ENCODE measurements around the gene TMC1.
"Not testable (repeated sequence)": the region's sequence is repeated elsewhere in the genome, so short reads cannot be mapped to it uniquely, and the experiment has no call there.

TMC1 gene

DNA sequence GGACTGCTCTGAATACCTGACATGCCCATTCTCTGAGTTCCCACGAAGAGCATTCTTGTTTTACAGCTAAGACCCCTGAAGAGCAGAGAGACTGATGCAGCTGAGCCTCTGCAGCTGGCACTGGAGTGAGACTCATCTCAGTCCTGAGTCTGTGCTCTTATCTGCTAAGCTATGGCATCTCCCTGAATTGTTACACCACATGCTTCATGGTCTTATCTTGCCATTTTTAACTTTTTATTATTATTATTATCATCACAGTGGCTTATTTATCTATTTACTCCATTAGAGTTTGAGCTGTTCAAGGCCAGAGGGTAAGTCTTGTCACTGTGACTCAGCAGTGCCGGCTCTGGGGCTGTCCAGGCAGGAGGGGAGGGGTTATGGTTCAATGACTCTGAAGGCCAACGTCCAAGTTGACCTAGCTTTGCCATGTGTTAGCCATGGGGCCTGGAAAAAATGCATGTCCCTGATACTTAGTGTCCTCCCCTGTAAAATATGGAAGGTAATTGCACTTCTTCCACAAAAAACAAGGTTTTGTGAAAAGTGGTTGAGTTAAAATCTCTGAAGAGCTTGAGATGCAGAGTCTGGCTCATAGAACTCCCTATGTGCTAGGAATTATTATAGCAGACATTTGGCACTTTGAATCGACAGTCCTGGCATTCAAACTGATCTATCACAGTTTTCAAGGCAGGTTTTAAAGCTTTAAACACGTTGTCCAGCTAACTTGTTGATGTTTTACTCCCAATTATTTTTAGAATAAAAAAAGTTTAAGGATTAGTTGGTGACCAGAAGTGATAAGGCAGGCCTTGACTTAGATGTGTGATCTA lies 336.9 kb downstream of the TMC1 start:
- DNase-seq (ENCODE audit: low read depth in 1 of 2, low spot score in 1 of 2): no peak

GRCh38 chr9:72862788-72863187 lies 341.4 kb downstream of the TMC1 start:
- not testable (repeated sequence) for DNase-seq (ENCODE audit: low read depth in 1 of 2, low spot score in 1 of 2)

- no peak for DNase-seq (ENCODE audit: low read depth in 1 of 2, low spot score in 1 of 2)
Measured at GRCh38 chr9:72863456-72864094, 342.2 kb downstream of the TMC1 start.

DNA sequence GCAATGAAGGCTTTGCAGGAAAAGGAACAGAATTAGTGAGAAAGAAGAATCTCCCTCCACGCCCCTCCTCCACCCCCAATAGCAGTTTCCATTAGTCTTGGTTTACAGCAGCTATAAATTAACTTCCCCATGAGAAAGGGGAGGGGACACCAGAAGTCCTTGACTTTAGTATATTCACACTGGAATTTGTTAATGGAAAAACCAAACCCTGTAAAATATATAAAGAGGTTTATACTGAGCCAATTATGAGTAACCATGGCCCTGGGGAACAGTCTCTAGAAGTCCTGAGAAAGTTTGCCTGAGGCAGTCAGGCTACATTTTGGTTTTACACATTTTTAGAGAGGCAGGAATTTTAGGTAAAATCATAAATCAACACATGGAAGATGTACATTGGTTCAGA lies 342.9 kb downstream of the TMC1 start:
- no peak for DNase-seq (ENCODE audit: low read depth in 1 of 2, low spot score in 1 of 2)

- no peak for DNase-seq (ENCODE audit: low read depth in 1 of 2, low spot score in 1 of 2)
Measured at GRCh38 chr9:72871685-72872084, 350.3 kb downstream of the TMC1 start.

- no peak for DNase-seq (ENCODE audit: low read depth in 1 of 2, low spot score in 1 of 2)
Measured at GRCh38 chr9:72872718-72873117, 351.3 kb downstream of the TMC1 start.

DNA sequence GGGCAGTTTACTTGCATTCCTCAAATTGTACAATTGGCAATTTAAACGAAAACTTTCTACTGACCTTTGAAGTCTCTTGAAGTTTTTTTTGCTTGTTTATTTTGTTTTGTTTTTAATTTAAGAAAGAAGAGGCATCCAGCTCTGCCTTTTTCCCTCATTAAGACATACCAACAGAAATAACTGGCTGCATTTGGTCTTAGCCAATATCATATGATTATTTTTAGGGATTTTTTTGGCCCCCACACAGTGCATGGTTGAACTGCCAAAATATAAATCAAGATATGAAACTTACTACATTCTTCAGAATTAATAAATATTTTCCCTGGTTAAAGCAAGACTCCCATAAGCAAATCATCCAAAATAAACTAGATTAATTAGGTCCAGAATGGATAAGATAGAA lies 352.0 kb downstream of the TMC1 start:
- DNase-seq (ENCODE audit: low read depth in 1 of 2, low spot score in 1 of 2): no peak

DNA sequence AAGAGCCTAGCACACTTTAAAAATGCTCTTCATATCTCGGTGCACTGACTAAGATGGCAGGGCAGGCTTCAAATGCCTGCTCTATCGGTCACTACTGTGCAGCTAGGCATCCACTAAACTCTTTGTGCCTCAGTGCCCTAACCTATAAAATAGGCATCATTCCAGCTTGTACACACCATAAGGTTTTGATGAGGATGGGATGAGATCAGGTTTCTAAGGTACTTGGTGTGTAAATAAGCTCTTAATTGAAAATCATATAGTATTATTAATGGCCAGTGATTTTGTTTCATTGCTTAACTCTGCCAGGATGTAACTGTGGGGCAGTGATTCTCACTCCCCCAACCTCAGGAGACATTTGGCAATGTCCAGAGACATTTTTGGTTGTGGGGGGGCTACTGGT lies 352.9 kb downstream of the TMC1 start:
- no peak for DNase-seq (ENCODE audit: low read depth in 1 of 2, low spot score in 1 of 2)

DNA sequence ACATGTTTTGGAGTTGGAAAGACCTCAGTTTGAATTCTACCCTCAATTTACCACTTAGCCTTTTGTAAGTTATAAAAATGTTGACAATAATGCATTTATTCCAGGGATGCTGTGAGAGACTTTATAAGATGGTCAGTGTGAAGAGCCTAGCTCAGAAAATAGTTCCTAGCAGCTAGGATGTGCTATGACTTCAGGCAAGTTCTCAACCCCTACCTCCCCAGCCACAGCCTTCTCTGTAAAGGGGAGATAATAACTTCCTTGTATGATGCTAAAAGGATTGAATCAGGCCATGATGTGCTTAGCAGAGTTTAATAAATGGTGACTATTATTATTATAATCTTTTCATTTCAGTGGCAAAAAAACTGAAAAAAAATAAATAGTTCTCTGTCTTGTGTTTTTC lies 353.8 kb downstream of the TMC1 start:
- DNase-seq (ENCODE audit: low read depth in 1 of 2, low spot score in 1 of 2): no peak

DNA sequence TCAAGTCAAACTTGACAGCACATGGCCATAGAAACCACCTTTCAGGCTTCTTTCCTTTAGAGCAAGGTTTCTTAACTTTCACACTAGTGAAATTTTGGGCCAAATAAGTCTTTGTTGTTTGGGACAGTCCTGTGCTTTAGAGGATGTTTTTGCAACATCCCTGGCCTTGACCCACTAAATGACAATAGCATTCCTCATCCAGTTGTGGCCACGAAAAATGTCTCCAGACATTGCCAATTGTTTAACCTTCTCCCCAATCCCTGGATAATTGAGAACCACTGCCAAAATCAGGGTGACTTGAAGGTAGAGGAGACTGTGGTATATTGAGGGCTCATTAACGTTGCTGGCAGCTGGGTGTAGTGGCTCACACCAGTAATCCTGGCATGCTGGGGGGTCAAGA lies 359.4 kb downstream of the TMC1 start:
- no peak for DNase-seq (ENCODE audit: low read depth in 1 of 2, low spot score in 1 of 2)

- DNase-seq (ENCODE audit: low read depth in 1 of 2, low spot score in 1 of 2): no peak
Measured at GRCh38 chr9:72882117-72882775, 360.8 kb downstream of the TMC1 start.

DNA sequence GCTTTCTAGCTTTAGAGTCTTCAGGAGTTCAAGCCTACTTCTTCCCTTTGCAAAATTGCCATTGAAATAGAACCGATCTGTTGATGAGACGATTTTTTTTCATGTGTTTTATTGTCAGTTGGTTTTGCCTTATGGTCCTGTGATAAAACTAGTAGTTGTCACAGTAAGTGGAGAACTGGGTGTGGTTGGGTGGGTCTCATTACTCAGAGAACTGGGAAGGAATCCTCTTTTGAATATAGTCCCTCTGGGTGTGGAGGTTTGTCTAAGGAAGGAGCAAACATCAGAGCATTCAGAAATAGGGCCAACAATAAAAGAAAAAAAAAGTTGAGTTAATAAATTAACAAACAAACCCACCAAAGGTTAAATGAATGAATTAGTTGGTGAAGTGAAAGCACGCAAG lies 362.5 kb downstream of the TMC1 start:
- no peak for DNase-seq (ENCODE audit: low read depth in 1 of 2, low spot score in 1 of 2)

DNA sequence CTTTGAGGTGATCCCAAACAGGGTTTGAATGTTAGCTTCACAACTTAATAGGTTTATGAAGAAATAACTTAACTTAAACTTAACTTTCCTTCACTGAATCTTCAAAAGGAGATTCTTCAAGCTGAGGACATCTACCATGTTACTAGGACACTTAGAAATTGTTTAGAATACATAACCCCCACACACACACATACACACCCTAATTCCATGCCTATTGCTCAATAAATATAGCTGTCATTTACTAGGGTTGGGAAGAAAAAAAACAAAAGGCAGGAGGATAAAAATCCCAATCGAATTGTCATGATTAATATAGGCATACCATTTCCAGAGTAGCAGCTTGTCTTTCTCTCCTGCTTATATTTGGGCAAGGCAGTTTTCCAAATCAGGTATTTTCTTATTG lies 363.1 kb downstream of the TMC1 start:
- DNase-seq (ENCODE audit: low read depth in 1 of 2, low spot score in 1 of 2): no peak
